Measurements from ENCODE around the gene E2F6. TPM values are rescaled to one million over a fixed set of nuclear protein-coding genes. Genes with fewer than 3 reads are reported as not detected.

Gene E2F6
- total and polyA plus RNA-seq, 2 donors from 2014 or later: 7.8 to 12.7 TPM

DNA sequence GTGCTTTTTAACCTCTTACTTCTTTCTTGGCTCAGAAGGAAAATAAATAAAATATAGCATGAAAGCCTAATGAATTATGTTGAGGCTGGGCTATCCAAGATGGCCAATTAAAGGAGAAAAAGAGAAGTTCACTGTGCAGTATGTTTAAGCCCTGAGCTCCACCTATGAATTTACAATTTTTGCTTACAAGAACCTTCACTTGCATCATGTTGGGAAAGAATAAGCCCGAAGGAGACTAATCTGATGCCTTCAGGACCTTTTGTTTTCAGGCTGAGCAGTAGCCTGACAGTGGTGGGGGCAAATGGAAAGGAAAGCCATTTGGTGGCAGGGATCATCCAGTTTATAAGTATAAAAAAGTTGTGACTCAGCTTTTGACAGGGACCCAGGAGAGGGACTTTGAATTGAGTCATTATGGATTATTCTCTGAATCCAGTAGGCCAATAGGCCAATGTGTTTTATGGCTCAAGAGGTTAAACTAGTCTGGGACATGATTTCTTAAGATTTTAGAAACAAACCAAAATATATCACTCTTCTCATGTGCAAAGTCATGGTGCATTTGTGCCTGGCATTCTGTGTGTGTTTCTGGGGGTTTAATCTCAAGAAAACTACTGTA lies 56.9 kb downstream of the E2F6 start:
- no peak for TF ChIP-seq CTCF (IDR thresholded peaks at IDR 0.05; ENCODE audit: borderline replicate concordance, extremely low read depth, insufficient read depth)
- FAIRE-seq (no peak), DNase-seq (no peak)
- no peaks in the 10 kb centered on the region for H3K36me3 ChIP-seq (ENCODE audit: control insufficient read depth in 2 of 3, insufficient read depth in 3 of 3, low read length in 3 of 3)
- no peak overlapping the region for H3K9ac ChIP-seq (ENCODE audit: low read length in 3 of 3)
- no peak overlapping the region for H3K4me3 ChIP-seq (ENCODE audit: low read length in 3 of 3)
- no peaks in the 10 kb centered on the region for H3K27me3 ChIP-seq (ENCODE audit: control insufficient read depth, insufficient read depth, low read length)
- intact Hi-C loops (cut with DNase I): no loop called here
- no peaks in the 10 kb centered on the region for H3K9me3 ChIP-seq (ENCODE audit: control insufficient read depth in 2 of 3, insufficient read depth in 1 of 3, low read length in 3 of 3)
- no peak overlapping the region for H3K27ac ChIP-seq (ENCODE audit: low read depth in 2 of 2, low read length in 2 of 2)
- peaks cover 0 to 8% (median 5%) of the 10 kb centered on the region in 3 donors for H3K4me1 ChIP-seq (ENCODE audit: control insufficient read depth in 2 of 3, insufficient read depth in 2 of 3, low read depth in 1 of 3, low read length in 3 of 3)

GRCh38 chr2:11407413-11407812 lies 58.5 kb downstream of the E2F6 start:
- Histone ChIP-seq H3K4me1 (ENCODE audit: control insufficient read depth in 2 of 3, insufficient read depth in 2 of 3, low read depth in 1 of 3, low read length in 3 of 3) (peaks cover 0 to 8% (median 5%) of the 10 kb centered on the region in 3 donors), H3K9ac (ENCODE audit: low read length in 3 of 3) (no peak overlapping the region), H3K36me3 (ENCODE audit: control insufficient read depth in 2 of 3, insufficient read depth in 3 of 3, low read length in 3 of 3) (no peaks in the 10 kb centered on the region), H3K27ac (ENCODE audit: low read depth in 2 of 2, low read length in 2 of 2) (no peak overlapping the region), H3K27me3 (ENCODE audit: control insufficient read depth, insufficient read depth, low read length) (no peaks in the 10 kb centered on the region), H3K9me3 (ENCODE audit: control insufficient read depth in 2 of 3, insufficient read depth in 1 of 3, low read length in 3 of 3) (no peaks in the 10 kb centered on the region), H3K4me3 (ENCODE audit: low read length in 3 of 3) (no peak overlapping the region)
- no peak for FAIRE-seq
- no peak for TF ChIP-seq CTCF (IDR thresholded peaks at IDR 0.05; ENCODE audit: borderline replicate concordance, extremely low read depth, insufficient read depth)
- no peak for DNase-seq
- intact Hi-C loops (cut with DNase I): no loop called here

DNA sequence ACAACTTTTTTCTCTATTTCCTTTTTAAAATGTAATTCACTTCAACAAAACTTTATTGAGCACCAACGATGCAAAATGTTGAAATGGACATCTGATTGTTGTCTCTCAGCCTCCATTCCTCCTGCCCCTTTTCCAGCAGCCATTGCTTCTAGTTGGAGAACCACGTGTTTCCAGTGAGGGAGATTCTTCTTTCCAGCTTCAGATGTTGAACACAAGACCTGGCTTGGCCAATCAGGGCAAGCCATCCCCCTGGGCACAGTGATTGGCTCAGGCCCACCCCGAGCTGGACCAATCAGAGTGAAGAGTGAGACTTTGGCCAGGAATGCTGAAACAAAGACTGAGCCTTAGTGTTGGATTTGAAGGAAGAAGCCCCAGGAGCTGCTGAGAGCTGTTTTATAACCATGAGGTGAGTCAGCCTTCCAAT lies 59.0 kb downstream of the E2F6 start:
- peak overlapping the region in 1 of 2 donors; percentile 32 for H3K27ac ChIP-seq (ENCODE audit: low read depth in 2 of 2, low read length in 2 of 2)

More for the DNA sequence above, 59.0 kb downstream of the E2F6 start:
- H3K4me1 ChIP-seq (ENCODE audit: control insufficient read depth in 2 of 3, insufficient read depth in 2 of 3, low read depth in 1 of 3, low read length in 3 of 3): peaks cover 0 to 8% (median 3%) of the 10 kb centered on the region in 3 donors
- no peaks in the 10 kb centered on the region for H3K36me3 ChIP-seq (ENCODE audit: control insufficient read depth in 2 of 3, insufficient read depth in 3 of 3, low read length in 3 of 3)
- H3K4me3 ChIP-seq (ENCODE audit: low read length in 3 of 3): no peak overlapping the region
- no peak for FAIRE-seq
- DNase-seq: peak in 2 of 5 donors; percentile 26 to 32
- TF ChIP-seq CTCF (IDR thresholded peaks at IDR 0.05; ENCODE audit: borderline replicate concordance, extremely low read depth, insufficient read depth): no peak
- intact Hi-C loops (cut with DNase I): no loop called here
- no peak overlapping the region for H3K9ac ChIP-seq (ENCODE audit: low read length in 3 of 3)
- H3K9me3 ChIP-seq (ENCODE audit: control insufficient read depth in 2 of 3, insufficient read depth in 1 of 3, low read length in 3 of 3): no peaks in the 10 kb centered on the region
- no peaks in the 10 kb centered on the region for H3K27me3 ChIP-seq (ENCODE audit: control insufficient read depth, insufficient read depth, low read length)
